HepG2 (cell line): ENCODE measurements around the gene ZNF276. TPM values are rescaled to one million over a fixed set of nuclear protein-coding genes. Genes with fewer than 3 reads are reported as not detected.

ENCODE experiments used
- DBP ChIP-seq: sonication (generic); formaldehyde crosslinking; IDR thresholded peaks from 2 replicates; pipeline ENCODE4 v1.4.0; 2020; ENCODE audit warnings: missing genetic modification reagents; ENCODE audit errors: not compliant biosample characterization
- ELF4 ChIP-seq: sonication (generic); formaldehyde crosslinking; IDR thresholded peaks from 2 replicates; pipeline ENCODE4 v1.5.0; 2020; ENCODE audit warnings: missing genetic modification reagents, mild to moderate bottlenecking, moderate library complexity, borderline replicate concordance
- FOXK1 ChIP-seq: sonication (generic); formaldehyde crosslinking; IDR thresholded peaks from 2 replicates; pipeline ENCODE4 v1.4.0; 2020; ENCODE audit warnings: low read depth, missing genetic modification reagents, borderline replicate concordance
- ISL2 ChIP-seq: sonication (generic); formaldehyde crosslinking; IDR thresholded peaks from 2 replicates; pipeline ENCODE4 v1.5.0; 2020; ENCODE audit warnings: missing genetic modification reagents
- KLF15 ChIP-seq: sonication (generic); formaldehyde crosslinking; IDR thresholded peaks from 2 replicates; pipeline ENCODE4 v1.8.1; 2023; ENCODE audit warnings: borderline replicate concordance, mild to moderate bottlenecking, inconsistent platforms, missing genetic modification reagents, mixed read lengths
- MTF1 ChIP-seq: sonication (generic); formaldehyde crosslinking; IDR thresholded peaks from 2 replicates; pipeline ENCODE4 v1.5.0; 2020; ENCODE audit warnings: missing genetic modification reagents
- NPAS2 ChIP-seq: sonication (generic); formaldehyde crosslinking; IDR thresholded peaks from 2 replicates; pipeline ENCODE4 v1.8.0; 2022; ENCODE audit warnings: mild to moderate bottlenecking, missing genetic modification reagents, borderline replicate concordance
- PAX8 ChIP-seq: sonication (generic); formaldehyde crosslinking; IDR thresholded peaks from 2 replicates; pipeline ENCODE4 v1.8.0; 2022; ENCODE audit warnings: mild to moderate bottlenecking, missing genetic modification reagents, borderline replicate concordance
- PHB2 ChIP-seq: fragments of 450-650 bp; IDR thresholded peaks from 2 replicates; pipeline ENCODE4 v1.6.1; 2018; ENCODE audit not compliant: partially characterized antibody
- RERE ChIP-seq: IDR thresholded peaks from 2 replicates; pipeline ENCODE4 v1.6.1; 2016; ENCODE audit warnings: low read depth, missing genetic modification reagents, missing compliant biosample characterization
- SAP130 ChIP-seq: IDR thresholded peaks from 2 replicates; pipeline ENCODE4 v1.6.1; 2016; ENCODE audit warnings: low read depth
- TFAP4 ChIP-seq: sonication (generic); IDR thresholded peaks from 2 replicates; pipeline ENCODE4 v1.6.1; 2016; ENCODE audit warnings: low read depth, borderline replicate concordance
- ZKSCAN5 ChIP-seq: sonication (generic); formaldehyde crosslinking; IDR thresholded peaks from 2 replicates; pipeline ENCODE4 v1.5.1; 2020; ENCODE audit warnings: mild to moderate bottlenecking, missing genetic modification reagents
- ZNF292 ChIP-seq: sonication (generic); formaldehyde crosslinking; IDR thresholded peaks from 2 replicates; pipeline ENCODE4 v1.8.1; 2022; ENCODE audit warnings: mild to moderate bottlenecking, low read depth, missing genetic modification reagents, borderline replicate concordance
- ZNF350 ChIP-seq: sonication (generic); formaldehyde crosslinking; IDR thresholded peaks from 2 replicates; pipeline ENCODE4 v1.4.0; 2020; ENCODE audit warnings: mild to moderate bottlenecking, low read depth, missing genetic modification reagents, borderline replicate concordance
- ZNF484 ChIP-seq: sonication (generic); formaldehyde crosslinking; IDR thresholded peaks from 2 replicates; pipeline ENCODE4 v1.5.1; 2020; ENCODE audit warnings: mild to moderate bottlenecking, low read depth, missing genetic modification reagents, borderline replicate concordance
- ZNF674 ChIP-seq: sonication (generic); formaldehyde crosslinking; IDR thresholded peaks from 2 replicates; pipeline ENCODE4 v1.5.0; 2020; ENCODE audit warnings: low read depth, mild to moderate bottlenecking, missing genetic modification reagents
- ZNF703 ChIP-seq: sonication (generic); formaldehyde crosslinking; IDR thresholded peaks from 2 replicates; pipeline ENCODE4 v1.5.1; 2020; ENCODE audit warnings: missing genetic modification reagents, mild to moderate bottlenecking, moderate library complexity, borderline replicate concordance
- ZNF879 ChIP-seq: sonication (generic); formaldehyde crosslinking; IDR thresholded peaks from 2 replicates; pipeline ENCODE4 v1.8.1; 2023; ENCODE audit warnings: missing genetic modification reagents
- polyA plus RNA-seq, 8 experiments: library from polyadenylated mRNA; depleted of rRNA in 3 of 8; stranded (reverse) in 7 of 8; unstranded in 1 of 8; fragments of >200 nt; fragmentation: Illumina TruSeq in 4 of 8; extraction: Trizol in 4 of 8; gene quantifications; 2 replicates each; pipeline versions ENCODE4 v1.2.1 to v1.2.3, GENCODE V29; 2011 to 2016; ENCODE audit warnings: low read depth in 4 of 8, missing spikeins in 1 of 8, mixed read lengths in 1 of 8; ENCODE audit not compliant: insufficient read depth in 1 of 8
- total RNA-seq, 5 experiments: library from RNA; depleted of rRNA; stranded (reverse); fragments of >200 nt; fragmentation: Illumina TruSeq; extraction: Trizol; gene quantifications; 2 replicates each; pipeline ENCODE4 v1.2.3, GENCODE V29; 2016; ENCODE audit warnings: low read depth in 1 of 5

Gene ZNF276
- total and polyA plus RNA-seq, 2 of the 13 experiments (the other 11 are each of a cell fraction or from before 2014, with no cell fraction given) = 17.7 to 18.0 TPM

- peak; percentile 89 for TF ChIP-seq RERE (CRISPR knock-in tag)
- peak; percentile 99 for TF ChIP-seq ZNF350 (CRISPR knock-in tag)
- TF ChIP-seq FOXK1 = peak; percentile 98
- TF ChIP-seq ZNF292 (CRISPR knock-in tag) = peak; percentile 98
- TF ChIP-seq ZNF484 = peak; percentile 21; the same call in 1 of the 2 replicates
- TF ChIP-seq SAP130 (CRISPR knock-in tag) = peak; percentile 100
- TF ChIP-seq ZKSCAN5 (CRISPR knock-in tag) = peak; percentile 64
- no peak for TF ChIP-seq PHB2
- TF ChIP-seq DBP (CRISPR knock-in tag) = peak; percentile 98
- TF ChIP-seq ZNF703 (CRISPR knock-in tag) = peak; percentile 99
- peak; percentile 95 for TF ChIP-seq ISL2 (CRISPR knock-in tag)
- no peak for TF ChIP-seq ZNF674 (CRISPR knock-in tag)
- peak; percentile 91 for TF ChIP-seq KLF15
- peak; percentile 94 for TF ChIP-seq NPAS2 (CRISPR knock-in tag)
- 0 out of 2 replicates have a peak, but pooled peaks have one; percentile 70 for TF ChIP-seq ELF4 (CRISPR knock-in tag)
- TF ChIP-seq TFAP4 = peak; percentile 93
- peak; percentile 67; the same call in 1 of the 2 replicates for TF ChIP-seq ZNF879 (CRISPR knock-in tag)
- peak; percentile 76; the same call in 1 of the 2 replicates for TF ChIP-seq PAX8
- TF ChIP-seq MTF1 (CRISPR knock-in tag) = peak; percentile 90; the same call in 1 of the 2 replicates
Observed at GRCh38 chr16:89687092-89687940, 34.0 kb upstream of the ZNF276 start (continued).
